NOMO-1 (cell line): ENCODE data around the gene CACNA2D3.

Source experiments
- DNase-seq, 2 experiments: peaks; one replicate each; lab custom pipeline; 2025; ENCODE audit not compliant: unreplicated experiment in 2 of 2; lab: John Stamatoyannopoulos, UW

The CACNA2D3 gene

GRCh38 chr3:54262541-54262940 is 140.2 kb downstream of the CACNA2D3 start:
- DNase-seq: peak; percentile 64 to 85

DNA sequence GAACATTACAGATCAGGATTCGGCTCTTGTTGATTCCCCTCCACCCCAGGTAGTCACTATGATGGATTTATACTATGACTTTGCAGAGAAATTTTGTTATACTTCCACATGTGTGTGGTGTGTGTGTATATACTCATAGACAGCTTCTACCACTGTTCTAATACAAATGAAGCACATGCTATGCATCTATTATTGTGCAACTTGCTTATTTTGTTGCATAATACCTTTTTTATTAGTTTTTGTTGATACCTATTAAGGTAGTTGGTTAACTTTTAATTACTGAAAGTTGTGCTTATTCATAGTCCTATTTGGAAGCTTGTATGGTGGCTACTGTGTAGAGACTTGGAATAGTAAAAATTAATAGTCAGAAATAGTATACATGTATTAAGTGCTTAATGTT is 140.6 kb downstream of the CACNA2D3 start:
- no peak for DNase-seq

DNA sequence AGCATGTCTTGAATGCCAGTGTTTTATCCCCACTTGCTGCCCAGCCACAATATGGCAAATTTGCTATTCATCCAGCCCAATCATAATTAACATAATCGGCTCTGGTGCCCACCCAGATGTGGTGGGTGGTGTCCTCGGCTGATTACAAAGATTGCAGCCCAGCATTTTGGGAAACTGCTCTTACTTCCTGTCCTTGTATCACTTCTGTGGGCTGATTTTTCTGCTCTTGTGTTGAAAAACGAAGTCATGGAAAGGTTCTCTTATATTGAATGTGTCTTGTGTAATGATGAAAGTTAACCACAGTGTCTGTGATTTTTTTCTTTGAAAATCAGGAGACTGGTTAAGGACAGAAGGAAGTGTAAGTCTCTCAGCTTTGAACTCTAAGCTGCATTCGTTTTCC is 141.7 kb downstream of the CACNA2D3 start:
- DNase-seq: peak in 1 of 2 experiments; percentile 11

GRCh38 chr3:54270816-54271526 is 148.6 kb downstream of the CACNA2D3 start:
- DNase-seq: no peak

GRCh38 chr3:54273791-54274190 is 151.4 kb downstream of the CACNA2D3 start:
- no peak for DNase-seq

DNA sequence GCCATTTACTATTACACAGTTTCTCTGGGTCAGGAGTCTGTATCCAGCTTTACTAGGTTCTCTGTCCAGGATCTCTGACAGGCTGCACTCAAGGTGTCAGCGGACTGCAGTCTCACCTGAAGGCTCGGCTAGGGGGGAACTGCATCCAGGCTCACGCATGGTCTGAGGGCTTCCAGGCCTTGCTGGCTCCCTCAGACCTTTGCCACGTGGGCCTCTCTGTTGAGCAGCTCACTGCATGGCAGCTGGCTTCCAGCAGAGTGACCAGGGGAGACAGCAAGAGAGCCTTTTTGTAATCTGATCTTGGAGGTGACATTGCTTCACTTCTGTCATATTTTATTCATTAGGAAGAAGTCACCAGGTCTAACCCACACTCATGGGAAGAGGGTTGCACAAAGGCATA is 152.3 kb downstream of the CACNA2D3 start:
- no peak for DNase-seq

- DNase-seq: no peak
Observed at GRCh38 chr3:54279005-54279583, 156.7 kb downstream of the CACNA2D3 start.

GRCh38 chr3:54283470-54283869 is 161.1 kb downstream of the CACNA2D3 start:
- no peak for DNase-seq

DNA sequence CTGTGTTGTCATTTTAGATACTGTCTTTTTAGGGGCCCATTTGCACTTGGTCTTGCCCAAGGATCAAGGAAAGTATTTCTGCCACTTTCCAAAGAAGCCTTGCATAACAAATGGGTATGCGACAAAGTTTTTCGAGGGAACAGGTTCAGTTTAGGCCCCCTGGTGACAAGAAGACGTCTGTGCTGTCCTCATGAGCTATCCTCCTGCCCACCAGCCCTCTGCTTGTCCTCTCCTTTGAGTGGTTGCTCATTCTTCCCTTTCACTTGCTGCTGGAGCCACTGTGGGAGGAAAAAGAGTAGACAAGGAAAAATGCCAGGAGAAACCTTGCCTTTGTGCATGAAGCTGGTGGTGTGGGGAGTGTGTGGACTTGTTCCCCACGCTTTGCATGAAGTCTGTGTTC is 171.9 kb downstream of the CACNA2D3 start:
- DNase-seq: no peak

DNA sequence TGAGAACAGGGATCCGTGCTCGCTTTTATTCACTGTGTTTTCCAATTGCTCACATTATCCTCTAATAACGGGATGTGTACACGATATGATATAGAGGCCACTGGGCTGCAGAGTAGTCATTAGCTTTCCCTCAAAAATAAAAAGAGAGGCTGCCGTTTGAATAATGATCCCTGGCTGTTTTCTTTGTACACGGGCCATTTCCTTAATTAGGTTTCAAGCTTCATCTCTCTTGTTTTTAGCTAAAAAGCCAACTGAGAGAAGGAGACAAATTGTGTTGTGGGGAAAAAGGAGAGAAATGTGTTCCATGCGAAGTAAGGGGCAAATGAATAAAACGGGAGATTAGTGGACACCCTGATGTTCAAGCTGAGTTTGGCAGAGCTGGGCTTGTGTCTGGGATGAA is 174.2 kb downstream of the CACNA2D3 start:
- no peak for DNase-seq

GRCh38 chr3:54299169-54299935 is 177.0 kb downstream of the CACNA2D3 start:
- DNase-seq: no peak

DNA sequence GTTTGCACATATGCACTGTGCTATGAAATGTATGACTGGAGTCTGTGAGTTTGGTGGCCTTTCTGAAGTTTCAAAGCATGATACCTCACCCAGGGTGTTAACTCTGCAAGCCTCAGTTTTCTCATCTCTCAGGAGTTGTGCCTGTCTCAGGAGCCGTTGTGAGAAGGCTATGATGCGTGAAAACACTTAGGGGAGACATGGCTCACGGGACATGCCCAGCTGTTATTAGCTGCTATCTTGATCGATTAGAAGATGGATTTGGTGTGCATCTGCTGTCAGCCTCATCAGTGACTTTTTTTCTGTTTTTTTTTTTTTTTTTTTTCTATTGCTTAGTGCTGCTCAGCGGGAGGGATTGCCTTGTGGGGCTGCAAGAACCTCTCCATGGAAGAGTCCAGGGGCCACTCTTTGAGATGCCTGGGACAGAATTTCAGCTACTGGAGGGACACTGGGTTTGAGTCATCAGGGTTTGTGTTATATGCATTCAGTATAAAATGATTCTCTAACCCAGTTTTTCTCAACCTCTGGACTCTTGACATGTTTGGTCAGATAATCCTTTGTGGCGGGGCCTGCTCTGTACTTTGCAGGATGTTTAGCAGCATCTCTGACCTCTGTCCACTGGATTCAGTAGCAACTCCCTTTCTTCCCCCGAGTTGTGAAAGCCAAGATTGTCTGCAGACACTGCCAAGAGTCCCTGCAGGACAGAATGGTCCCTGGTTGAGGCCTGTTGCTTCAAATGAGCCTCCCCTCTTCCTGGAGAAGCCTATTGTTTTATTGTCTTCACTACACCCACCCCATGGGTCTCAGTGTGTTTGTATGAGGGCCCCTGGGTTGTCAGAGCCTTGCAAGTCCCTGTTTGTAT is 181.4 kb downstream of the CACNA2D3 start:
- no peak for DNase-seq

- no peak for DNase-seq
Observed at GRCh38 chr3:54304877-54305276, 182.5 kb downstream of the CACNA2D3 start.

- DNase-seq: no peak
Observed at GRCh38 chr3:54305409-54306099, 183.2 kb downstream of the CACNA2D3 start.

DNA sequence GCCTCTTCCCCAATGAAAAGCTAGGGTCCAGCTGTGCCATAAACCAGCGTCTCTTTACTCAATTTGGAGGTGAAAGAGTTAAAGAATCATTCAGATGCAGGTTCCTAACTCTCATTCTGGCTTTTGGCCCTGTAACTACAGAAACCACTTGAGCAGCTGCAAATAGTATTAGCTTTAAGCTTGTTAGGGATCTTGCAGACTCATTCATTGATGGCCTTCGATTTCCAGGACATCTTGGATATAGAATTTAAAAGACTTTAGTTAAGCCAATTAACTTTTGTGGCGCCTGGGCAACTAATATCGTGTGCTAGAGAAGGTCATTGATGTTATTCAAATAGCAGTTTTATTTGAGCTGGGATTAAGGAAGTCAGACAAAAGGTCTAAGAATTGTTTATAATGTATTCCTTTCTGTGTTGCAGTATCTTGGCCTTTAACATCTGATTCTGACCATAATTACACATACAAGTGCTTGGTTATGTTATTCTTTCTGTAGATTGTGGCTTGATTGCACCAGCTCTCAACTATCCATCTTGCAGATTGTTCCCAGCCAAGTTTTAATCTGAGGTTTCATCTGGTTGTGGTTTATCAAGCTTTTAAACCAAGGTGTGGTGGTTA is 185.3 kb downstream of the CACNA2D3 start:
- no peak for DNase-seq

- DNase-seq: no peak
Observed at GRCh38 chr3:54309601-54310000, 187.2 kb downstream of the CACNA2D3 start.

GRCh38 chr3:54311211-54311747 is 188.9 kb downstream of the CACNA2D3 start:
- no peak for DNase-seq

DNA sequence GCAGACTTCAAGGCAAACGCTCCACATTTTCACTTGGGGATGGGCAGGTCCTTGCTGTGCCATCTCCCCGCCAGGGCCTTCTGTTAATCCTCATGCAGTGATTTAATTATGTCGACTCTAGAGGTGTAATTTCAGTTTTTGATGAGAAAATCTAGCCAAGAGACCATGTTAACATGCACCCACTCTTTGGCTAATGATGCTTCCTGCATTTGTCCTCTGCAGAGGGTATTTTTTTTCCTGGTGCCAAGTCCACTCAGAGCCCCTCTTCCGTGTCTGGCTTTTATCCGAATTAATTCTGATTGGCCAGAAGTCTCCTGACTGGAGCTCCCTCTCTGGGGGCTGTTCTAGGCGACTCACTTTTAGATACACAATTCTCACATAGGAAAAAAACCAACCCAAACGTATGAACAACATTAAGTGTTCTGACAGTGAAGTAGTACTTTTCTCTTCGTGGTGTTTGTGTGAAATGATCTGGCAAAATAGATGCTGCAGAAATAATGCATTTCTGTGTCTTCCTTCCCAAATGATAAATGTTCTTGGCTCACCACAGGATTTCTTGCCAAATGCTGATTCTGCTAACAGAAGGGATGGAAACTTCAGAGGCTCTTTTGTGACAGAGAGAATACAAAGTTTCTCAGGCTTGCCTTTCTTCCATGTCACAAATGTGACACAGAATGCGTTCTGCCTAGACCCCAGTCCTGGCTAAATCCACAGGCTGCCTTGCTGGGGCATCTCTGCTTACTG is 190.0 kb downstream of the CACNA2D3 start:
- no peak for DNase-seq

DNA sequence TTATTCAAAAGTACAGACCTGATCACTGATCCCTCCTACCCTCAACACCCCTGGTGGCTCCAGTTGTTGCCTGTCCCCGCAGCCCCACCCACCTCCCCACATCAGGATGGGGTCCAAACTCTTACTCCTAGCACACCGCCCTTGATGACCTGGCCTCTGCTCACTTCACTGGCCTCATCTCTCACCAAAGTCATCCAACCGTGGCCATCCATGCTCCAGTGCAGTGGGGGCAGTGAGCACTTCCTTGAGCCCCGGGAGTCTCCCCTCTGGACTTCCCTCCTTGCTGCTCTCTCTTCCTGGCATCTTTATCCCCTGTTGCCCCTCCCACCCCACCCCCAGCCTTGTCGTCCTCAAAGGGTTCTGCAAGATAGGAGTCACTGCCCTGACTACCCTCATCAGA is 191.1 kb downstream of the CACNA2D3 start:
- no peak for DNase-seq
